Keratinocyte (primary cell): ENCODE measurements around the gene MPPED1. TPM values are rescaled to one million over a fixed set of nuclear protein-coding genes. Genes with fewer than 3 reads are reported as not detected.

Experiments used
- DNase-seq: peaks from one replicate; pipeline ENCODE4 v3.0.0-alpha.2; 2011; ENCODE audit warnings: low read depth, missing footprints, low spot score
- FAIRE-seq: peaks from 2 replicates; lab custom pipeline; 2011; peaks lifted over from hg19 to GRCh38; lab: Jason Lieb, UNC
- H2AFZ ChIP-seq: 2 replicates; pipeline ENCODE4 v1.6.0; 2012; ENCODE audit warnings: low read length, control low read depth, inconsistent platforms; ENCODE audit not compliant: control insufficient read depth
- H3K27ac ChIP-seq: 2 replicates; pipeline ENCODE4 v1.5.1; 2011; ENCODE audit warnings: low read length; ENCODE audit not compliant: control insufficient read depth, insufficient read depth
- H3K27me3 ChIP-seq: 3 replicates; pipeline ENCODE4 v1.6.0; 2011; ENCODE audit warnings: low read length; ENCODE audit not compliant: control insufficient read depth, insufficient read depth; ENCODE audit errors: extremely low read depth
- H3K36me3 ChIP-seq, 2 experiments: 2 replicates in 1 of 2; 3 replicates in 1 of 2; pipeline ENCODE4 v1.5.1; 2011; ENCODE audit warnings: low read length in 2 of 2, mild to moderate bottlenecking in 1 of 2; ENCODE audit not compliant: control insufficient read depth in 2 of 2, insufficient read depth in 2 of 2; ENCODE audit errors: extremely low read depth in 1 of 2
- H3K4me1 ChIP-seq: 3 replicates; pipeline ENCODE4 v1.5.1; 2011; ENCODE audit warnings: low read length; ENCODE audit not compliant: control insufficient read depth, insufficient read depth; ENCODE audit errors: extremely low read depth
- H3K4me2 ChIP-seq: 3 replicates; pipeline ENCODE4 v1.6.0; 2011; ENCODE audit warnings: low read depth, low read length; ENCODE audit not compliant: control insufficient read depth, insufficient read depth; ENCODE audit errors: extremely low read depth
- H3K4me3 ChIP-seq, 3 experiments: fragments of 200-600 bp in 1 of 3; sonication (generic) in 1 of 3; 2 replicates in 2 of 3; 3 replicates in 1 of 3; pipeline ENCODE4 v1.5.1; 2011 to 2016; ENCODE audit warnings: low read length in 3 of 3, mild to moderate bottlenecking in 3 of 3, control low read depth in 2 of 3, inconsistent platforms in 1 of 3, low read depth in 1 of 3, mixed read lengths in 1 of 3, mixed run types in 1 of 3, moderate library complexity in 1 of 3; ENCODE audit not compliant: control insufficient read depth in 2 of 3, insufficient read depth in 2 of 3; ENCODE audit errors: extremely low read depth in 1 of 3
- H3K79me2 ChIP-seq: 2 replicates; pipeline ENCODE4 v1.6.0; 2012; ENCODE audit warnings: low read length; ENCODE audit not compliant: control insufficient read depth, insufficient read depth
- H3K9ac ChIP-seq: 3 replicates; pipeline ENCODE4 v1.6.0; 2011; ENCODE audit warnings: low read length; ENCODE audit not compliant: control insufficient read depth, insufficient read depth; ENCODE audit errors: extremely low read depth
- H3K9me1 ChIP-seq: 3 replicates; pipeline ENCODE4 v1.6.0; 2011; ENCODE audit warnings: low read length; ENCODE audit not compliant: control insufficient read depth, insufficient read depth; ENCODE audit errors: extremely low read depth
- H3K9me3 ChIP-seq: 2 replicates; pipeline ENCODE4 v1.5.1; 2012; ENCODE audit warnings: low read depth, low read length; ENCODE audit not compliant: control insufficient read depth
- H4K20me1 ChIP-seq: 3 replicates; pipeline ENCODE4 v1.6.0; 2011; ENCODE audit warnings: low read length; ENCODE audit not compliant: control insufficient read depth, insufficient read depth; ENCODE audit errors: extremely low read depth
- CTCF ChIP-seq, 3 experiments: IDR thresholded peaks in 1 of 3; conservative IDR thresholded peaks in 1 of 3; optimal IDR thresholded peaks in 1 of 3; 2 replicates in 2 of 3; 3 replicates in 1 of 3; pipeline versions ENCODE3 to v1.5.1; 2011; ENCODE audit warnings: low read length in 3 of 3, mild to moderate bottlenecking in 3 of 3, moderate library complexity in 2 of 3, control low read depth in 1 of 3, inconsistent platforms in 1 of 3; ENCODE audit not compliant: insufficient read depth in 2 of 3; ENCODE audit errors: extremely low read depth in 1 of 3
- EZH2 ChIP-seq: IDR thresholded peaks from one replicate; pipeline ENCODE4 v1.6.1; 2012; ENCODE audit warnings: inconsistent platforms, mild to moderate bottlenecking, low read length, moderate library complexity
- dilution Hi-C: fragments of 300-500 bp; cut with MboI; formaldehyde crosslinking; loops from one replicate; pipeline ENCODE4 v1.7.0; 2020; ENCODE audit warnings: low sequenced_read_pairs; ENCODE audit not compliant: extremely low pct_ligation_motif_present
- polyA plus RNA-seq, 5 experiments: library from polyadenylated mRNA; depleted of rRNA in 3 of 5; stranded (reverse) in 3 of 5; stranded (forward) in 1 of 5; unstranded in 1 of 5; fragments of >200 nt; gene quantifications; 1 replicate in 1 of 5; 2 replicates in 3 of 5; 3 replicates in 1 of 5; pipeline versions ENCODE4 v1.2.1 to v1.2.3, GENCODE V29; 2011 to 2012; ENCODE audit warnings: missing spikeins in 2 of 5, low read depth in 1 of 5, low replicate concordance in 1 of 5

Gene MPPED1
- polyA plus RNA-seq, 1 donor (not counting 4 experiments of a cell fraction or from before 2014, with no cell fraction given) = not detected

- Histone ChIP-seq H3K4me2 (no peak overlapping the region), H3K9ac (no peak overlapping the region), H4K20me1 (no peaks in the 10 kb centered on the region), H3K9me1 (no peaks in the 10 kb centered on the region), H2AFZ (no peak overlapping the region), H3K27me3 (no peaks in the 10 kb centered on the region), H3K36me3 (no peaks in the 10 kb centered on the region), H3K27ac (no peak overlapping the region), H3K4me1 (no peaks in the 10 kb centered on the region), H3K9me3 (peaks cover 5% of the 10 kb centered on the region), H3K79me2 (no peaks in the 10 kb centered on the region), H3K4me3 (no peak overlapping the region)
- no peak for FAIRE-seq
- no peak for TF ChIP-seq CTCF (optimal IDR thresholded peaks at IDR 0.05 in 1 of 3, IDR thresholded peaks at IDR 0.05 in 1 of 3, conservative IDR thresholded peaks at IDR 0.05 in 1 of 3; ENCODE audit: extremely low read depth in 1 of 3, insufficient read depth in 2 of 3, low read length in 3 of 3)
- no peak for TF ChIP-seq EZH2
- dilution Hi-C loops = no loop called here
- no peak for DNase-seq
Observed at GRCh38 chr22:43479301-43479950, 67.6 kb downstream of the MPPED1 start.

- no peak for FAIRE-seq
- H4K20me1 ChIP-seq = no peaks in the 10 kb centered on the region
- no peaks in the 10 kb centered on the region for H3K27me3 ChIP-seq
Observed at GRCh38 chr22:43479962-43480361, 68.1 kb downstream of the MPPED1 start.

More at GRCh38 chr22:43479962-43480361, 68.1 kb downstream of the MPPED1 start:
- TF ChIP-seq EZH2 (no peak), CTCF (optimal IDR thresholded peaks at IDR 0.05 in 1 of 3, IDR thresholded peaks at IDR 0.05 in 1 of 3, conservative IDR thresholded peaks at IDR 0.05 in 1 of 3; ENCODE audit: extremely low read depth in 1 of 3, insufficient read depth in 2 of 3, low read length in 3 of 3) (no peak)
- H3K4me2 ChIP-seq = no peak overlapping the region
- no peak overlapping the region for H3K9ac ChIP-seq
- no peak overlapping the region for H2AFZ ChIP-seq
- peaks cover 5% of the 10 kb centered on the region for H3K9me3 ChIP-seq
- no peaks in the 10 kb centered on the region for H3K9me1 ChIP-seq
- no peak overlapping the region for H3K4me3 ChIP-seq
- no peak for DNase-seq
- H3K4me1 ChIP-seq = no peaks in the 10 kb centered on the region
- dilution Hi-C loops = no loop called here
- no peaks in the 10 kb centered on the region for H3K36me3 ChIP-seq
- no peak overlapping the region for H3K27ac ChIP-seq
- H3K79me2 ChIP-seq = no peaks in the 10 kb centered on the region
